Aorta (tissue), 5 donors: Measurements from ENCODE around the gene GCDH. TPM values are rescaled to one million over a fixed set of nuclear protein-coding genes. Genes with fewer than 3 reads are reported as not detected.

Source experiments
- ATAC-seq: fragments of 200-7000 bp; cut with Tn5 transposase; one replicate; pipeline ENCODE4 v1.9.1; 2022; ENCODE audit warnings: moderate library complexity; ENCODE audit not compliant: low FRiP score
- DNase-seq, 2 donors: peaks; one replicate each; pipeline ENCODE4 v3.0.0-alpha.2; 2020
- H3K27ac ChIP-seq, 2 donors: one replicate each; pipeline ENCODE4 v1.5.1; 2013; ENCODE audit warnings: low read length in 2 of 2, mild to moderate bottlenecking in 2 of 2, moderate library complexity in 2 of 2, control low read depth in 1 of 2, inconsistent platforms in 1 of 2, low read depth in 1 of 2
- H3K27me3 ChIP-seq, 2 donors: one replicate each; pipeline ENCODE4 v1.6.1; 2013; ENCODE audit warnings: control low read depth in 1 of 2, low read length in 1 of 2, mild to moderate bottlenecking in 1 of 2, moderate library complexity in 1 of 2; ENCODE audit not compliant: insufficient read depth in 2 of 2, control insufficient read depth in 1 of 2
- H3K36me3 ChIP-seq, 2 donors: one replicate each; pipeline ENCODE4 v1.6.1; 2013; ENCODE audit warnings: control low read depth in 1 of 2, low read length in 1 of 2, mild to moderate bottlenecking in 1 of 2; ENCODE audit not compliant: insufficient read depth in 2 of 2, control insufficient read depth in 1 of 2
- H3K4me1 ChIP-seq, 2 donors: one replicate each; pipeline ENCODE4 v1.6.1; 2013; ENCODE audit warnings: low read length in 2 of 2, control low read depth in 1 of 2, mild to moderate bottlenecking in 1 of 2, moderate library complexity in 1 of 2; ENCODE audit not compliant: insufficient read depth in 2 of 2, control insufficient read depth in 1 of 2
- H3K4me3 ChIP-seq, 2 donors: one replicate each; pipeline ENCODE4 v1.5.1; 2013; ENCODE audit warnings: low read length in 2 of 2, control low read depth in 1 of 2, mild to moderate bottlenecking in 1 of 2
- H3K9me3 ChIP-seq: one replicate; pipeline ENCODE4 v1.6.1; 2013; ENCODE audit warnings: mild to moderate bottlenecking, low read length; ENCODE audit not compliant: control insufficient read depth
- WGBS, 2 donors: extraction: QIAGEN DNeasy Blood & Tissue Kit; methylation state at CpG; one replicate each; pipeline ENCODE4 v1.1.7; 2013; 5-methylcytosine and 5-hydroxymethylcytosine counted together
- intact Hi-C, 2 donors: fragments of 100-400 bp; cut with DNase I; formaldehyde crosslinking; loops; one replicate each; pipeline versions ENCODE4 v1.14.2 to v1.15.0; 2022
- polyA plus RNA-seq, 2 donors: library from polyadenylated mRNA; stranded (reverse); fragments of 200-250 nt; gene quantifications; one replicate each; pipeline ENCODE4 v1.2.3, GENCODE V29; 2013
- total RNA-seq, 2 donors: library from RNA; stranded (reverse); fragmentation: NEBNext Ultra II Directional; extraction: Animal tissue kit (Norgen Biotek cat#: 25700); gene quantifications; one replicate each; pipeline ENCODE4 v1.2.1, GENCODE V29; 2021
- donor health status: healthy with polysubstance abuse.
- donor health status: Bipolar disorder and iron deficiency.
- donor health status: DM: no; HTN: no; CAD: no.
- donor health status: DM: no; HTN: no; CAD: no.
- donor health status: DM: yes; HTN: yes; CAD: no.

Gene GCDH
- total and polyA plus RNA-seq, 4 donors, result 15.1 to 29.1 (median 19.2) TPM

DNA sequence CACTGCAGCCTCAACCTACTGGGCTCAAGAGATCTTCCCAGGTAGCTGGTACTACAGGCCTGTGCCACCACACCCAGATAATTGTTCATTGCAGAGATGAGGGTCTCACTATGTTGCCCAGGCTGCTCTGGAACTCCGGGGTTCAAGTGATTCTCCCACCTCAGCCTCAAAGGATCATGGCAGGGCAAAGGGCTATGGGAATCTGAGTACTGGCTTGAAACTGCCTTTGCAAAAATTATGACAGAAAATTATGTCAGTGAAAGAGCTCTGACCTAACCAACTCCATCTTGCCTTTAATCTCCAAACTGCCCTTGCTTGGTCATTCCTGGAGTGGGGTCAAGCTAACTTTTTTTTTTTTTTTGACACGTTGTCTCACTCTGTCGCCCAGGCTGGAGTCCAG lies 8.4 kb upstream of the GCDH start:
- intact Hi-C loops, result no loop called here
- DNase-seq (no peak), ATAC-seq (no peak)
- Histone ChIP-seq H3K36me3 (peaks cover 0 to 3% of the 10 kb centered on the region in 2 donors), H3K4me3 (no peak overlapping the region), H3K27me3 (no peaks in the 10 kb centered on the region), H3K9me3 (peaks cover 2% of the 10 kb centered on the region), H3K27ac (no peak overlapping the region), H3K4me1 (no peaks in the 10 kb centered on the region)
- 74 to 83% methylated on average over 3 of the region's 3 CpGs for WGBS, 2 donors

DNA sequence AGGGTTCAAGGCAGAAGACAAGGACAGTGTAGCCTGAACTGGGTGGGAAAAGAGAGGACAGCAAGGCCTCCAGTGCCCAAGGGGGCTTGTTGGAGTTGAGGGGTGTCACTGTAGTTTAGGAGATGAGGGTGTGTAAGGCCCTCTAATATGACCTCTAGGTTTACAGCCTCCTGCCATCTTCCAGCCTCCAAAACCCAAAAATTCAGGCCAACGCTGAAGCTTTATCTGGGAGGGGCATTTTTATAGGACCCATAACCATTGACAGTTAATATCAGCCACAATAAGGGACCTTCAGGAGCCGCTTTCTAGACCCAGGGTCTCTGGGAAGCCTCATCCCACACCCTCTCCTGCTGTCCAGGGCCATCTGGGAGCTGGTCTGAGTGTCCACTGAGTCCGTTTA lies 6.8 kb upstream of the GCDH start:
- Histone ChIP-seq H3K27ac (no peak overlapping the region), H3K27me3 (no peaks in the 10 kb centered on the region), H3K36me3 (no peaks in the 10 kb centered on the region), H3K9me3 (peaks cover 2% of the 10 kb centered on the region), H3K4me1 (no peaks in the 10 kb centered on the region), H3K4me3 (no peak overlapping the region)
- ATAC-seq (no peak), DNase-seq (no peak)
- 93% methylated on average over 3 of the region's 3 CpGs for WGBS, 2 donors
- intact Hi-C loops, result no loop called here

DNA sequence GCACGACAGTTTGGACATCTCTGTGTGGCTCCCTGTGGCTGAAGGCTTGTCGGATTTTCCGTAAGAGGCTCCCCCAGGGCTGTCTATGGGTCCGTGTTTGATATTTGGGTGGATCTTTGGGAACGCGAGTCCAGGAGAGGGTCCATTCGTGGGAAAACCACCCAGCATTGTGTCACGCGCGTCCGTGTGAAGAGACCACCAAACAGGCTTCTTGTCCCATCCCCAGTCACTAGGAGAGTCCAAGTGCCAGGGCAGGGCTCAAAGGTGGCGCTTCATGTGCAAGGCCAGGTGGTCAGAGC lies 6.4 kb upstream of the GCDH start:
- ATAC-seq (no peak), DNase-seq (no peak)
- intact Hi-C loops, result no loop called here
- Histone ChIP-seq H3K4me1 (no peaks in the 10 kb centered on the region), H3K9me3 (peaks cover 2% of the 10 kb centered on the region), H3K36me3 (no peaks in the 10 kb centered on the region), H3K27ac (no peak overlapping the region), H3K4me3 (no peak overlapping the region), H3K27me3 (no peaks in the 10 kb centered on the region)
- WGBS, 2 donors, result 68 to 72% methylated on average over 12 of the region's 12 CpGs

DNA sequence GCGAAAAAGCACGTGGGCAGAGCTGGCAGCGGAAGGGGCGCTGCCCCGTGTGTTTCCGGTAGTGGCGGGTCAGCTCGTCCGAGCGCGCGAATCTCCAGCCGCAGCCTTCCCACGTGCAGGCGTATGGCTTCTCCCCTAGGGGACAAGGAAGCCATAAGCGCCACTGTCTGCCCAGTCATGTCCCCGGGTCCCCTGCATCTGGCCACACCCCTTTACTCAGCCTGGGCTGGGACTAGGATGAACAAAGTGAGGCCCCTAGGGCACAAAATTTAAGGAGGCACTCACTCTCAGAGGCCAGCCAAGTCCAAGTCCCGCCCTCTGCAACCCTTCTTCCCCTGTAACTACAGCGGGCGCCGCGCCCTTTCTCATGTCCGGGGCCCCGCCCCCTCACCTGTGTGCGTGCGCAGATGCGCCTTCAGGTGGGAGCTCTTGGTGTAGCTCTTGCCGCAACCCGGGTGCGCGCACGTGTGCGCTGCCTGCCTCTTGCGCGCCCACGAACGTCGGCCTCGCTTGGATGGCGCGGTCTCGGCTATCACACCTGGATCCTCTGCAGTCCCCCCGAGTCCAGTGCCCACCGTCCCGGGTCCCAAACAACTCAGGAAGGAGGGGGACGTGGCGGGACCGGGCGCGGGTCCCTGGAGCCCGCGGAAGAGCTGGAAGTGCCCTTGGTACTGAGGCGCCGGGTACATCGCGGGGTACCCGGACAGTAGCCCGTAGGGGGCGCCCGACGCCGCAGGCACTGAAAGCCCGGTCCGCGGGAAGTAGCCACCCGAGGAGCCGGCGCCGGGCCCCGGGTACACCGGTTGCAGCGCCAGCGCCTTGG lies 5.8 kb upstream of the GCDH start:
- intact Hi-C loops, result no loop called here
- Histone ChIP-seq H3K4me1 (no peaks in the 10 kb centered on the region), H3K27me3 (no peaks in the 10 kb centered on the region), H3K27ac (no peak overlapping the region), H3K4me3 (no peak overlapping the region), H3K36me3 (no peaks in the 10 kb centered on the region), H3K9me3 (peaks cover 2% of the 10 kb centered on the region)
- DNase-seq (peak; percentile 84 to 89), ATAC-seq (peak; percentile 36)
- WGBS, 2 donors, result 4 to 5% methylated on average over 63 to 73 of the region's 73 CpGs

DNA sequence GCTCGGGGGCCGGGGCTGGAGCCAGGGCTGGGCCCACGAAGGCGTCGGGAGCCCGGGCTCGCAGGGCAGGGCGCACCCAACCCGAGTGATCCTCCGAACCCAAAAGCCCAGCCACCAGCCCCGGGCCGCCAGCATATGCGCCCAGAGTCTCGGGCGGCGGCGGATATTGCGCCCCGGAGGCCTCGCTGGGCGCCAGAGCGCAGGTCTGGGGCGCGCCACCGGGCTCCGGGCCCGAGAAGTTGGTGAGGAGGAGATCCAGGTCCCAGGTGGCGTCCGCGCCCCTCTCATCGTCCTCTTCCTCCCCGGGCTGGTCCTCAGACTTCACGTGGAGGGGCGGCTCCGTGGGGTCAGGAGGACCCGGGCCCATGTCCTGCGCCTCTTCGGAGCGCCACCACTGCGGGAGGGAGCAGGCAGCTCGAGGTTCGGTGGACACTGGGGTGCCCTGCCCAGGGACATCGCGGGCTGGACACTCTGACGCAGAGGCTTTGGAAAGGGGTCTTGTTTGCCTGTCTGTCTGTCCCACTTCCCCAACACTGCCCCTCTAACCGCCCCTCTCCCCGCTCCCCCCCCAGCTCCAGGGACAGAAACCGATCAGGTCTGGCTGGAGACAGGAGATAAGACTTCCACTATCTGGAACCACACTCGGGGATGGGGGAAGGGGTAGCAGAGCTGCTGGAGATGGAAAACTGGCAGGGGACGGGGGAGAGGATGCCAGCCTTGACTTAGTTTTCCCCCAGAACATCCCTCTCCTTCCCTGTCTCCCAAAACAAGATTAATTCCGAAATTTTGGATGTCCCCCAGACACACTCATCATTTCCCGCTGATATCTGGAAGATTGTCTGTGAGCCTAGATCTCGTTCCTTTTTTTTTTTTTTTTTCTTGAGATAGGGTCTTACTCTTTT lies 5.0 kb upstream of the GCDH start:
- 6 to 9% methylated on average over 39 to 53 of the region's 53 CpGs for WGBS, 2 donors
- ATAC-seq (no peak), DNase-seq (no peak)
- Histone ChIP-seq H3K9me3 (peaks cover 2% of the 10 kb centered on the region), H3K27me3 (no peaks in the 10 kb centered on the region), H3K4me1 (no peaks in the 10 kb centered on the region), H3K27ac (no peak overlapping the region), H3K36me3 (no peaks in the 10 kb centered on the region), H3K4me3 (no peak overlapping the region)
- intact Hi-C loops, result no loop called here

DNA sequence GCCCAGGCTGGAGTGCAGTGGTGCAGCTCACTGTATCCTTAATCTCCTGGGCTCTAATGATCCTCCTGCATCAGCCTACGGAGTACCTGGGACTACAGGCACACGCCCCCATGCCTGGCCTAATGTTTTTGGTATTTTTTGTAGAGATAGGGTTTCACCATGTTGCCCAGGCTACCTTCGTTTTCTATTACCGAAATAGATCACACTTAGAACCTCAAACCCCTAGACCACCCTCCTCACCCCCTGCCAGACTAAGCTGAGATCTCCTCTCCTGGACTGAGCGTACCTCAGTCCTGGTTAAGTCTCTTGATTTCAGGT lies 4.3 kb upstream of the GCDH start:
- Histone ChIP-seq H3K36me3 (no peaks in the 10 kb centered on the region), H3K9me3 (peaks cover 2% of the 10 kb centered on the region), H3K27me3 (no peaks in the 10 kb centered on the region), H3K4me1 (no peaks in the 10 kb centered on the region), H3K4me3 (no peak overlapping the region), H3K27ac (no peak overlapping the region)
- ATAC-seq (no peak), DNase-seq (no peak)
- intact Hi-C loops, result no loop called here
- 75 to 80% methylated on average over 5 of the region's 5 CpGs for WGBS, 2 donors

DNA sequence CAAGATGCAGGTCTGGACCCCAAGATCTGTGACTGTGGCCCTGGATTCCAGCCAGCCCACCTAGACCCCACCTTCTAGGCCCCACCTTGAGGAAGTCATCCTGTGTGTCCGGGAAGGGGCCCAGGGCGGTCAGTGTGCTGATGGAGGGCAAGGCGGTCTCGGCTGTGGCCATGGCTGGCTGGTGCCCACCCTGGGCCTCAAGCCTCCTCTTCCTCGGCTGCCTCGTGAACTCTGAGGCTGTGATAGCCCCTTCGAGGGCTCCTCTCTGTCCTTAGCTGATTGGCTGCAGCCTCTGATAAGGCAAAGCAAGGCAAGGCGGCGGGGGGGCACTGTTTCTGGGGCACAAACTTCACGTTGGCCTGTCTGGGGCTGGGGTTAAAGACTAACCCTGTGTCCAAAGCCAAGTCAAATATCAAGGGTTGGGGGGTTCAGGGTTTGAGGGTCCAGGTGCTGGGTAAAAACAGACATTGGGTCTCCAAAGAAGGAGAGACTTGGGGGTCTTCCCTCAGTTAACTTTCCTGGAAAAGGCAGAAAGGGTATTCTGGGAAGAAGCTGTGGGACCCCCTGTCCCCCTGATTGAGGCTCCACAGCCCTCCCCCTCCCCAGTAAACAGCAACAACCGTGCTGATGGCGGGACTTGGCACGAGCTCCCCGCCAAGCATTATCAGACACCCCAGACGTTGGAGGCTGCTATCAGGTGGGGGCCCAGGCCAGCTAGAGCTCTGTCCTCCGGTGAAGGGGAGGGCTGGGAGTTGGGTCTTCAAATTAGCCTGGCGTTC lies 3.8 kb upstream of the GCDH start, which contains the start of gene KLF1:
Gene KLF1 (minus strand): TSS at position 233 of the 779 bp plus-strand sequence. CDS start 61 bp downstream, at position 172.
- Histone ChIP-seq H3K4me1 (no peaks in the 10 kb centered on the region), H3K27ac (no peak within 1 kb of the TSS), H3K27me3 (no peaks in the 10 kb centered on the region), H3K9me3 (peaks cover 2% of the 10 kb centered on the region), H3K36me3 (no peaks in the 10 kb centered on the region), H3K4me3 (no peak within 1 kb of the TSS)
- WGBS, 2 donors, result 68 to 71% methylated on average over 17 of the region's 17 CpGs
- DNase-seq (no peak), ATAC-seq (no peak)
- intact Hi-C loops, result no loop called here

DNA sequence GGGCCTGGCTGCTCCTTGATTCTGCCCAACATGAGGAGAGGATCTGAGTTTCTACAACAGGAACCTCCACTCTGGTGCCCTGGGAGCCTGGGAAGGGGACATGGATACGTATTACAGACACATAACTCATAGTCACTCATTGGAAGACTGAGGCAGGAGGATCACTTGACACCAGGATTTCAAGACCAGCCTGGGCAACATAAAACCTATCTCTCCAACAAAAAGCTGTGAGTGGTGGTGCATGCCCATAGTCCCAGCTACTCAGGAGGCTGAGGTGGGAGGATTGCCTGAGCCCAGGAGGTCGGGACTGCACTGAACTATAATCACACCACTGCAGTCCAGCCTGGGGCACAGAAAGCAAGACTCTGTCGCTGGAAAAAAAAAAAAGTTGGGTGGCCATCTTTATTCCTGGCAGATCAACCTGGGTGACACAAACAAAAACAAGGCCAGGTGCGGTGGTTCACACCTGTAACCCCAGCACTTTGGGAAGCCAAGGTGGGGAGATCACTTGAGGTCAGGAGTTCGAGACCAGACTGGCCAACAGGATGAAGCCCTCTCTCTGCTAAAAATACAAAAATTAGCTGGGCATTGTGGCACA lies 2.9 kb upstream of the GCDH start:
- H3K9me3 ChIP-seq, result peaks cover 2% of the 10 kb centered on the region
- no peak overlapping the region for H3K4me3 ChIP-seq
- H3K4me1 ChIP-seq, result no peaks in the 10 kb centered on the region
- ATAC-seq (no peak), DNase-seq (no peak)
- H3K27me3 ChIP-seq, result no peaks in the 10 kb centered on the region
- WGBS, 2 donors, result 73 to 76% methylated on average over 5 of the region's 5 CpGs
- H3K27ac ChIP-seq, result no peak overlapping the region
- intact Hi-C loops, result no loop called here
- H3K36me3 ChIP-seq, result no peaks in the 10 kb centered on the region
